Left lung (tissue), 10 donors: ENCODE measurements around the gene SPTLC3. TPM values are rescaled to one million over a fixed set of nuclear protein-coding genes. Genes with fewer than 3 reads are reported as not detected.

ENCODE experiments used
- ATAC-seq: fragments of 200-7000 bp; cut with Tn5 transposase; one replicate; pipeline ENCODE4 v1.9.1; 2020; ENCODE audit warnings: moderate library complexity
- DNase-seq, 4 donors: peaks; one replicate each; pipeline ENCODE4 v3.0.0-alpha.2; 2013 to 2020
- H3K27ac ChIP-seq, 2 donors: fragments of 200-600 bp; sonication (generic) in 1 of 2; one replicate each; pipeline versions ENCODE4 v1.5.0 to v1.8.0; 2020 to 2021
- H3K27me3 ChIP-seq, 2 donors: fragments of 200-600 bp; sonication (generic) in 1 of 2; one replicate each; pipeline versions ENCODE4 v1.5.0 to v1.8.0; 2020 to 2021
- H3K36me3 ChIP-seq, 2 donors: fragments of 200-600 bp; sonication (generic) in 1 of 2; one replicate each; pipeline versions ENCODE4 v1.5.0 to v1.8.0; 2020 to 2021
- H3K4me1 ChIP-seq, 2 donors: fragments of 200-600 bp; one replicate each; pipeline ENCODE4 v1.8.0; 2021
- H3K4me3 ChIP-seq, 2 donors: fragments of 200-600 bp; sonication (generic) in 1 of 2; one replicate each; pipeline versions ENCODE4 v1.5.0 to v1.8.0; 2020 to 2021; ENCODE audit warnings: mild to moderate bottlenecking in 1 of 2
- H3K9me3 ChIP-seq, 2 donors: fragments of 200-600 bp; sonication (generic) in 1 of 2; one replicate each; pipeline versions ENCODE4 v1.5.0 to v1.8.0; 2020 to 2021
- intact Hi-C, 2 donors: fragments of 100-400 bp; cut with DNase I; formaldehyde crosslinking; loops; one replicate each; pipeline versions ENCODE4 v1.11.2 to v1.14.2; 2022
- polyA plus RNA-seq, 6 donors: library from polyadenylated mRNA; unstranded; fragments of 120-200 nt; gene quantifications; one replicate each; pipeline ENCODE4 v1.2.1, GENCODE V29; 2013; ENCODE audit not compliant: insufficient read length in 6 of 6
- total RNA-seq, 2 donors: library from RNA; stranded (reverse); fragmentation: NEBNext Ultra II Directional; extraction: Animal tissue kit (Norgen Biotek cat#: 25700); gene quantifications; one replicate each; pipeline ENCODE4 v1.2.1, GENCODE V29; 2021
- TF ChIP-seq, protein P1 (sequence below), 2 donors: fragments of 200-600 bp; sonication (generic) in 1 of 2; IDR thresholded peaks; one replicate each; pipeline versions ENCODE4 v1.5.0 to v1.8.0; 2021; ENCODE audit warnings: antibody characterized with exemption in 2 of 2
- donor health status: DM: no; HTN: yes; CAD: no.
- donor health status: DM: no; HTN: no; CAD: no.

Gene SPTLC3
- total and polyA plus RNA-seq, 8 donors = 10.4 to 25.0 (median 13.9) TPM

DNA sequence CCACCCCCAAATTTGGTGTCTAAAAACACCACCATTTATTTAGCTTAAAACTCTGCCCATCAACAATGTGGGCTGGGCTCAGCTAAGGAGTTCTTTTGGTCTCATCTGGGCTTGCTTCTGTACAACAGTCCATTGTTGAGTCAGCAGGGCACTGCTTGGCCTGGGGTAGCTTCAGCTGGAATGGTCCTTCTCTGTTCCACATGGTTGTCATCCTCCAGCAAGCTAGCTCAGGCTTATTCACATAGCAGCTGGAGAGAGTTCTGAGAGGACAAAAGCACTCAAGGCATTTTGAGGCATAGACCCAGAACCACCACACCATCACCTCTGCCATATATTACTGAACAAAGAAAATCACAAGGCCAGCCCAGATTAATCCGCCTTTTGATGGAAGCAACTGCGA, 116.7 kb downstream of the SPTLC3 start:
- ATAC-seq = no peak
- H3K4me3 ChIP-seq = no peak overlapping the region
- H3K4me1 ChIP-seq = no peaks in the 10 kb centered on the region
- H3K27me3 ChIP-seq = no peaks in the 10 kb centered on the region
- TF ChIP-seq, protein P1, sequence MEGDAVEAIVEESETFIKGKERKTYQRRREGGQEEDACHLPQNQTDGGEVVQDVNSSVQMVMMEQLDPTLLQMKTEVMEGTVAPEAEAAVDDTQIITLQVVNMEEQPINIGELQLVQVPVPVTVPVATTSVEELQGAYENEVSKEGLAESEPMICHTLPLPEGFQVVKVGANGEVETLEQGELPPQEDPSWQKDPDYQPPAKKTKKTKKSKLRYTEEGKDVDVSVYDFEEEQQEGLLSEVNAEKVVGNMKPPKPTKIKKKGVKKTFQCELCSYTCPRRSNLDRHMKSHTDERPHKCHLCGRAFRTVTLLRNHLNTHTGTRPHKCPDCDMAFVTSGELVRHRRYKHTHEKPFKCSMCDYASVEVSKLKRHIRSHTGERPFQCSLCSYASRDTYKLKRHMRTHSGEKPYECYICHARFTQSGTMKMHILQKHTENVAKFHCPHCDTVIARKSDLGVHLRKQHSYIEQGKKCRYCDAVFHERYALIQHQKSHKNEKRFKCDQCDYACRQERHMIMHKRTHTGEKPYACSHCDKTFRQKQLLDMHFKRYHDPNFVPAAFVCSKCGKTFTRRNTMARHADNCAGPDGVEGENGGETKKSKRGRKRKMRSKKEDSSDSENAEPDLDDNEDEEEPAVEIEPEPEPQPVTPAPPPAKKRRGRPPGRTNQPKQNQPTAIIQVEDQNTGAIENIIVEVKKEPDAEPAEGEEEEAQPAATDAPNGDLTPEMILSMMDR (IDR thresholded peaks at IDR 0.05) = no peak
- intact Hi-C loops = loop anchor here in 1 of 2 donors (10.0 kb wide), 1 partner anchor 649 kb away; no protein-coding TSS in a partner anchor
- H3K9me3 ChIP-seq = no peaks in the 10 kb centered on the region
- DNase-seq = no peak
- no peak overlapping the region for H3K27ac ChIP-seq
- H3K36me3 ChIP-seq = peaks cover 0 to 14% of the 10 kb centered on the region in 2 donors

DNA sequence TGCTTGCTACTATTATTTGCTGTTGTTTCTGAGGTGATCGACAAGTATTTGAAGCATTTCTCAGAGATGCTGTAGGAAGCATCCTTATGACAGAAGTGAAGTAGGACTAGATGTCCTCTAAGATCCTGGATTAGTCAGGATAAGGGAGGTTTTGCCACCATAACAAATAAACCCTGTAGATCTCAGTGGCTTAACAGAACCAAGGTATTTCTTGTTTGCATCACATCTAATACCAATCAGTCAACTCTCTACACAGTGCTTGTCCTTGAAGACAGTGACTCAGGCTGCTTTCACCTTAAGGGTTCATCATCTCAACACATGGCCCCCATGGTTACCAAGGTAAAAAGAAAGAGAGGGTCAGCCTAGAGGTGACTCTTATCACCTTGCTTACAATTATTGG, 119.4 kb downstream of the SPTLC3 start:
- Histone ChIP-seq H3K27ac (no peak overlapping the region), H3K27me3 (no peaks in the 10 kb centered on the region), H3K36me3 (peaks cover 0 to 14% of the 10 kb centered on the region in 2 donors), H3K4me3 (no peak overlapping the region), H3K9me3 (no peaks in the 10 kb centered on the region), H3K4me1 (no peaks in the 10 kb centered on the region)
- intact Hi-C loops = loop anchor here in 1 of 2 donors (10.0 kb wide), 1 partner anchor 647 kb away; no protein-coding TSS in a partner anchor
- TF ChIP-seq, protein P1 (IDR thresholded peaks at IDR 0.05) = no peak
- DNase-seq = no peak
- no peak for ATAC-seq

DNA sequence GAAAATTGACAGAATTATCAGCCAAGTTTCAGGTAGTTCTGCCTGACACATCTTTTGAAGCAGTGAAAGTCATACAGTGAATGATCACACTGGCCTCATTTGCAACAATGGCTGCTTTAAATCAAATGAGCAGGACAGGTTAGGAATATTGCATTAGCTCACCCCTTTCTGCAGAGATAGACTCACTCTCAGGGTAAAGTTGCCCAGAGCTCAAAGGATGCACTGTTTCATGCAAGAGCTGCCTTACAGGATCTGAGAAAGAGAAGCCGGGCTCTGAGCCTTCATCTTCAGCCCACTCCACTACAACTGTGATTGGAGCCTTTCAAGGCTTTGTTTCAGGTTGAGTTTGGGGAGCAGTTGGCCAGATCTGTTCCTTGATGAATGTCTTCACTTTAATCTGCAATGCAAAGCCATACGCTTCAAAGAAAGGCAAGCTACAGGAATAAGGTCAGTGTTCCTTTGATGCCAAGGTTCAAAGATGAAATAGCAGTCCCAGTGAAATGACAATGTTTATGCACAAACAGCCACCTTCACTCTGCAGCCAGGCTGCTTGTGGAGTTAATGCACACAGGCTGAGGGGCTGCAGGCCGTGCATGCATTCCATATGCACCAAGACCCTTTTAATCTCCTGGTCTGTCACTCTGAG, 121.4 kb downstream of the SPTLC3 start:
- peaks cover 0 to 14% of the 10 kb centered on the region in 2 donors for H3K36me3 ChIP-seq
- TF ChIP-seq, protein P1 (IDR thresholded peaks at IDR 0.05) = no peak
- intact Hi-C loops = no loop called here
- H3K27ac ChIP-seq = no peak overlapping the region
- no peaks in the 10 kb centered on the region for H3K27me3 ChIP-seq
- H3K4me1 ChIP-seq = no peaks in the 10 kb centered on the region
- H3K4me3 ChIP-seq = no peak overlapping the region
- DNase-seq (peak in 1 of 4 donors; percentile 15), ATAC-seq (no peak)
- H3K9me3 ChIP-seq = no peaks in the 10 kb centered on the region

DNA sequence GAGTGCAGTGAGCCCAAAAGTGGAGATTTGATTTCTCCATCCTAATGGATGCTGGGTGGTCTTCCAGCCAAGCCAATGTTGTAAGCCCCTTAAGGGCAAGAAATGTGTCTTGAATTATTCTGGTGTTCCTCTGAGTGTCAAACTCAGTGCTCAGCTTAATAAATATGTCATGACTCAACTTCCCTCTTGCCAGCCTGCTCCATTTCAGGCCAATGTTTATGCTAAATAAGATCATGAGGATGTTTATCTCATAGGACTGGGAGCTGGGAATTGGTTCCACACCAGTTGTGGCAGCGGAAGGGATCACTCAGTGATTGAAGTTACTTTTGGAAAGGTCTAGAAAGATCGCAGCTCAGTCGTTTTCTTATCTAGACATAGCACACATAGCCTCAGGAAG, 121.9 kb downstream of the SPTLC3 start:
- H3K4me3 ChIP-seq = no peak overlapping the region
- TF ChIP-seq, protein P1 (IDR thresholded peaks at IDR 0.05) = no peak
- peaks cover 0 to 14% of the 10 kb centered on the region in 2 donors for H3K36me3 ChIP-seq
- no peaks in the 10 kb centered on the region for H3K27me3 ChIP-seq
- H3K4me1 ChIP-seq = no peaks in the 10 kb centered on the region
- no peaks in the 10 kb centered on the region for H3K9me3 ChIP-seq
- ATAC-seq (no peak), DNase-seq (no peak)
- no peak overlapping the region for H3K27ac ChIP-seq
- intact Hi-C loops = no loop called here

DNA sequence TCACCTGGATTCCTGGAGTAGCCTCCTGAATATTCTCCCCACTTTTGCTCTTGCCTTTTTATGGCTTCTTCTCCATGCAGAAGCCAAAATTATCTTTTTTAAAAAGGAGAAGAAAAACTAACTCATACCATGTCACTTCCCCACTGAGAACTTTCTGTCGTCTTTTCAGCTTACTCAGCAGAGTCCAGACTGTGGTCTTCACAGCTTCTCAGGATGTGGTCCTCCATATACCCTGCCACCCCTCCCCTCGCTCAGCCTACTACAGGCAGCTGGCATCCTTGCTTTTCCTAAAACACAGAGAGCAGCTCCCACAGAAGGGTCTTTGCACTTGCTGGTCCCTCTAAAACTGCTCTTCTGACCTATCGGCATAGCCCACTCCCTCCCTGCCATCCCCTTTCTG, 122.9 kb downstream of the SPTLC3 start:
- ATAC-seq = no peak
- TF ChIP-seq, protein P1 (IDR thresholded peaks at IDR 0.05) = no peak

More for the DNA sequence above, 122.9 kb downstream of the SPTLC3 start:
- no peak overlapping the region for H3K4me3 ChIP-seq
- H3K27me3 ChIP-seq = no peaks in the 10 kb centered on the region
- peaks cover 0 to 14% of the 10 kb centered on the region in 2 donors for H3K36me3 ChIP-seq
- H3K27ac ChIP-seq = no peak overlapping the region
- intact Hi-C loops = no loop called here
- H3K4me1 ChIP-seq = no peaks in the 10 kb centered on the region
- no peak for DNase-seq
- H3K9me3 ChIP-seq = no peaks in the 10 kb centered on the region
